Activated naive CD4-positive, alpha-beta T cell treated with anti-CD3 and anti-CD28 coated beads for 36 hours (primary cell): Measurements from ENCODE around the gene CEP95. TPM values are rescaled to one million over a fixed set of nuclear protein-coding genes. Genes with fewer than 3 reads are reported as not detected.
"Not testable (repeated sequence)": the region's sequence is repeated elsewhere in the genome, so short reads cannot be mapped to it uniquely, and the experiment has no call there.

Experiments used
- CTCF ChIA-PET: fragments of 350-600 bp; sonication (Branson Sonifier 250); formaldehyde crosslinking; loops from one replicate; lab custom pipeline; 2021; ENCODE audit warnings: antibody characterized with exemption; lab: Charles Lee
- DNase-seq: peaks from one replicate; pipeline ENCODE4 v3.0.0-alpha.2; 2020
- H3K27ac Mint-ChIP-seq: one replicate; pipeline ENCODE4 v1.8.0; 2021; ENCODE audit warnings: mild to moderate bottlenecking, mixed read lengths
- H3K27me3 Mint-ChIP-seq: one replicate; pipeline ENCODE4 v1.8.0; 2021; ENCODE audit warnings: low read depth, mixed read lengths
- H3K36me3 Mint-ChIP-seq: one replicate; pipeline ENCODE4 v1.8.0; 2021; ENCODE audit warnings: low read depth, mixed read lengths
- H3K4me1 Mint-ChIP-seq: one replicate; pipeline ENCODE4 v1.8.0; 2021; ENCODE audit warnings: low read depth, mixed read lengths
- H3K4me3 Mint-ChIP-seq: one replicate; pipeline ENCODE4 v1.8.0; 2021; ENCODE audit warnings: mild to moderate bottlenecking, moderate library complexity, mixed read lengths
- H3K9me3 Mint-ChIP-seq: one replicate; pipeline ENCODE4 v1.8.0; 2021; ENCODE audit warnings: mixed read lengths
- intact Hi-C: fragments of 100-400 bp; cut with micrococcal nuclease; formaldehyde crosslinking; loops from one replicate; pipeline ENCODE4 v1.15.1; 2023
- microRNA-seq: library from miRNA; unstranded; fragments of <30 nt; microRNA quantifications from one replicate; pipeline ENCODE4 v1.2.0, GENCODE V29; 2022; ENCODE audit warnings: borderline microRNAs expressed, borderline replicate concordance
- total RNA-seq, 2 experiments: library from RNA; stranded (reverse); gene quantifications; one replicate each; pipeline ENCODE4 v1.2.3, GENCODE V29; 2021

The CEP95 gene
- total RNA-seq, 2 experiments from 2014 or later = 38.8 to 43.3 TPM

DNA sequence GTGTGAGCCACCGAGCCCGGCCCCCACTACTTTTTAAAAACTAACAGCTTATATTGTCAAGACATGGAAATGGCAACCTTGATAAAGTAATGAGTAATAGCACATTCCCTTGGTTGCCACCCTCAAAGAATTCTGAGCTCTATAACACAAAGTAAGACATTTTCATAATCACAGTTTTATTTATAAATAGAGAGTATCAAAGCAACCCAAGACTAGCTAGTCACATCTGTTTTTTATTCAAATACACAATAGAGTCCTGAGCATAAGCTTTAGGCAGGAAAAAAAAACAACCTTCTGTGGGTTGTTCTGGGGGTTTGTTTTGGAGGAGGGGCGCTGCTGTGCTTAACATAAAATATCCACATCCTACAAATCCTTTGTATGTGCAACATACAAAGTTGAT lies 68.7 kb downstream of the CEP95 start:
- H3K9me3 Mint-ChIP-seq = no peaks in the 10 kb centered on the region
- CTCF ChIA-PET = interaction anchor here (1.2 to 2.1 kb wide), 2 partner anchors 27 to 74 kb away, joined by 3 to 8 read pairs; no protein-coding TSS in a partner anchor
- no peak overlapping the region for H3K27ac Mint-ChIP-seq
- H3K27me3 Mint-ChIP-seq = no peaks in the 10 kb centered on the region
- DNase-seq = no peak
- peaks cover 16% of the 10 kb centered on the region for H3K4me1 Mint-ChIP-seq
- intact Hi-C loops = no loop called here
- H3K4me3 Mint-ChIP-seq = no peak overlapping the region
- peaks cover 7% of the 10 kb centered on the region for H3K36me3 Mint-ChIP-seq

DNA sequence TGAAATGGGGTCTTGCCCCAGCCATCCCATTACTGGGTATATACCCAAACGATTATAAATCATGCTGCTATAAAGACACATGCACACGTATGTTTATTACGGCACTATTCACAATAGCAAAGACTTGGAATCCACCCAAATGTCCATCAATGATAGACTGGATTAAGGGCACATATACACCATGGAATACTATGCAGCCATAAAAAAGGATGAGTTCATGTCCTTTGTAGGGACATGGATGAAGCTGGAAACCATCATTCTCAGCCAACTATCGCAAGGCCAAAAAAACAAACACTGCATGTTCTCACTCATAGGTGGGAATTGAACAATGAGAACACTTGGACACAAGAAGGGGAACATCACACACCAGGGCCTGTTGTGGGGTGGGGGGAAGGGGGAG lies 70.2 kb downstream of the CEP95 start:
- DNase-seq, CTCF ChIA-PET, H3K4me3 Mint-ChIP-seq, H3K9me3 Mint-ChIP-seq, H3K27ac Mint-ChIP-seq, H3K27me3 Mint-ChIP-seq, intact Hi-C loops: not testable (repeated sequence)
- H3K36me3 Mint-ChIP-seq = peaks cover 10% of the 10 kb centered on the region
- peaks cover 27% of the 10 kb centered on the region for H3K4me1 Mint-ChIP-seq

DNA sequence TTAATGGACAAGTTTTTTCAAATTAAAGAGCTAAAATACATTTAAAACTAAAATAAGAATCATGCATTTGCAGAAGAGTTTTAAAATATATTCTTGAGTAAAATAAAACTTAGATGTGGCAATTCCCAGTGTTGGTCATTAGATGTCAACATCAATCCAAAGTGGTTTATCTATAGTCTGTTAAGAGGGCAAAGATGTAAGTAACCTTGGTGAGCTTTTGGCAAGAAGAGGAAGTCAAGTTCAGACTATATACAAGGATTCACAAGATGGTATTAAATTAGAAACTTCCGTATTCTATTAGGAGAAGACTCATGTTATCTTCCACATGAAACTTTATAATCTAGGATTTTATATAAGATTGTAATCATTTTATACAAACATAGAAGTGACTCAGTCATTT lies 73.1 kb downstream of the CEP95 start:
- H3K27me3 Mint-ChIP-seq = no peaks in the 10 kb centered on the region
- no peak for DNase-seq
- H3K4me1 Mint-ChIP-seq = peaks cover 13% of the 10 kb centered on the region
- intact Hi-C loops = loop anchor here (2.0 to 5.0 kb wide), 2 partner anchors 73 to 542 kb away; partner anchors contain the start of genes CEP95 and DDX5
- CTCF ChIA-PET = interaction anchor here (0.6 to 1.6 kb wide), 4 partner anchors 20 to 160 kb away, joined by 3 to 4 read pairs (median 3); partner anchors contain the start of gene POLG2
- H3K9me3 Mint-ChIP-seq = no peaks in the 10 kb centered on the region
- H3K4me3 Mint-ChIP-seq = no peak overlapping the region
- H3K36me3 Mint-ChIP-seq = peaks cover 14% of the 10 kb centered on the region
- H3K27ac Mint-ChIP-seq = no peak overlapping the region

DNA sequence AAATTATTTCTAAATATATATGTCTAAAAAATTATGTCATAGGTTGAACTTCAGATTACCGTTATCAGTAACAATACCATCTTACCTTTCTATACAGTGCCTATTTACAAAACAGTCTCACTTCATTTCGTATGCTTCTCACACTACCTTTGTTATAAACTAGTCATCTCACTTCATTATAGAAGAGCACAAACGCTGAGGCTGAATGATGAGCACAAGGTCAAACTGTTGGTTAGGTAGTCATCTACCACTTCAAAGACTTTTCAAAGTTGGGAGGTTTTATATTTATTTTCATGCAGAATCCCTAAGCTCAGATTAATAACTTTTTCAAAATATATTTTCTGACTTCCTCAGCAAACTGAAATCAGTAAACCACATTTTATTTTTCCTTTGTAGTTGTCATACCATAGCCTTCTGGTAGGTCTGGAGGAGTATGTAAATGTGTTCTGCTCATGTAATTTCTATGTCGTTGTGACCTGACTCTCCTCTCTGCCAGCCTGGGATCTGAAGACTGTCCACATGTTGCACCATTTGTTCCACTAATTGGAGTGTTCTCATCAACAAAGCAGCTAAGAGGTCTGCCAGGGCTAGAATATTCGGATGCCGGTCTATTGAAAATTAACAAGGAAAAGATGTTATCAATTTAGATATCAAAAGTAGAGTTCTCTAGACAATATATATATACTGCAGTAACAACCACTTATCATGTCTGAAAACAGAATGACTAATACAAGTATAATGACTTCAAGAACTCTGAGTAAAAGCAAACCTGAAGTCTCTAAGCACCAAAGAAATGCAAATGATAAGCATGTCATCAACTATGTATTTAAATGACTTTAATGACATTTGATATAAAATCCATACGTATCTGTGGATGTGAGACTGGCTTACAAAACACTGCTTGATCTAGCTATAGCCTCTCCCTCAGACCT lies 73.9 kb downstream of the CEP95 start:
- intact Hi-C loops = loop anchor here (1.0 to 5.0 kb wide), 4 partner anchors 7 to 542 kb away; partner anchors contain the start of genes CEP95 and DDX5
- Mint-ChIP-seq H3K4me3 (no peak overlapping the region), H3K36me3 (peaks cover 14% of the 10 kb centered on the region), H3K27ac (peak overlapping the region; percentile 82), H3K27me3 (no peaks in the 10 kb centered on the region), H3K9me3 (no peaks in the 10 kb centered on the region), H3K4me1 (peaks cover 13% of the 10 kb centered on the region)
- CTCF ChIA-PET = interaction anchor here (0.6 to 1.6 kb wide), 5 partner anchors 19 to 161 kb away, joined by 3 to 4 read pairs (median 3); partner anchors contain the start of gene POLG2
- no peak for DNase-seq

DNA sequence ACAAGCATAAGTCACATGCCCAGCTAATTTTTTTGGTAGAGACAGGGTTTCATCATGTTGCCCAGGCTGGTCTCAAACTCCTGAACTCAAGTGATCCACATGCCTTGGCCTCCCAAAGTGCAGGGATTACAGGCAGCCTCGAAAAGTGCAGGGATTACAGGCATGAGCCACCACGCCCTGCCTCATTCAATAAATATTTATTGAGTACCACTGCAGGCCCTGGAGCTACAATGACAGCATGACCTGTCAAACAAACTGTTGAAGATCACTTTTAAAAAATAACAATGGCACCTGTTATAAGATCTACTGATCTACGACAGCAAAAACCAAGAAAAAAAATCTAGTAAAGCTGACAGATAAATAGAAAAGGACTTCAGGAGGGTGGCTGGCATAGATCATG lies 76.3 kb downstream of the CEP95 start:
- Mint-ChIP-seq H3K9me3 (no peaks in the 10 kb centered on the region), H3K27ac (no peak overlapping the region), H3K4me3 (no peak overlapping the region), H3K36me3 (peaks cover 9% of the 10 kb centered on the region), H3K4me1 (peaks cover 13% of the 10 kb centered on the region), H3K27me3 (no peaks in the 10 kb centered on the region)
- intact Hi-C loops = loop anchor here (5.0 kb wide), 1 partner anchor 539 kb away; no protein-coding TSS in a partner anchor
- CTCF ChIA-PET = interaction anchor here (0.8 kb wide), 1 partner anchor 15 kb away, joined by 3 read pairs; no protein-coding TSS in a partner anchor
- DNase-seq = no peak

DNA sequence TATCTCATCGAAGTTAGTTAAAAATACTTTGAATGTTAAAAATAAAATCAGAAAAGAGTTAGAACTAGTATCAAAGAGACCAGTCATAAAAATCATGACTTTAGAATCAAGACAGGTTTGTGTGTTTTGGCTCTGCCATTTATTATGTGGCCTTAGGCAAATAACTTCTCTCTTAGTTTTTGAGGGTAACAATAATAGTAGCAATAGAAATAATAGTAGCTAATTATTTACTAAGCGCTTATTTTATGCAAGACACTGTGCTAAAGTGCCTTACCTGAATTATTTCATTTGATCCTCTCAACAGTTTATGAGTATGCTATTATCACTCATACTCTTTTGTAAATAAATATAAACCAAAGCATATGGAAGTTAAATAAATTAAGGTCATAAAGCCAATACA lies 78.4 kb downstream of the CEP95 start:
- Mint-ChIP-seq H3K27me3 (no peaks in the 10 kb centered on the region), H3K4me3 (no peak overlapping the region), H3K9me3 (no peaks in the 10 kb centered on the region), H3K36me3 (peaks cover 8% of the 10 kb centered on the region), H3K4me1 (peaks cover 16% of the 10 kb centered on the region), H3K27ac (no peak overlapping the region)
- intact Hi-C loops = no loop called here
- CTCF ChIA-PET = interaction anchor here (0.7 to 1.4 kb wide), 2 partner anchors 9 to 17 kb away, joined by 3 read pairs; no protein-coding TSS in a partner anchor
- DNase-seq = no peak

Small RNAs within 50 kb of the gene (microRNA-seq; reads per million reads assigned to microRNA genes)
- gene MIR3064 (4.9 reads per million), gene MIR5047 (not detected)

Other genes starting within 250 kb of the CEP95 start
- gene TEX2, start 243.7 kb upstream of the CEP95 start, total RNA-seq = 10 to 100 TPM in 1 of 2 experiments, 1 to 10 TPM in 1; 9.2 to 10.6 TPM
- 10 to 100 TPM in 1 of 2 experiments, 1 to 10 TPM in 1; 10.0 to 11.2 TPM for gene PECAM1, start 116.1 kb upstream of the CEP95 start, total RNA-seq
- gene MILR1, start 57.9 kb upstream of the CEP95 start, total RNA-seq = under 1 TPM; 0.31 to 0.42 TPM
- gene POLG2, start 9.9 kb upstream of the CEP95 start, total RNA-seq = 10 to 100 TPM; 23.4 to 26.9 TPM
- gene DDX5, start 688 bp upstream of the CEP95 start, total RNA-seq = 100 to 1,000 TPM; 480 to 491 TPM
- gene SMURF2, start 155.3 kb downstream of the CEP95 start, total RNA-seq = 10 to 100 TPM in 1 of 2 experiments, 1 to 10 TPM in 1; 9.6 to 10.7 TPM